Fibroblast of pulmonary artery (primary cell): Measurements from ENCODE around the gene UPF2.

Source experiments
- DNase-seq: peaks from one replicate; pipeline ENCODE4 v3.0.0-alpha.2; 2010; ENCODE audit warnings: low read depth
- H3K4me3 ChIP-seq: replicated peaks from 2 replicates; pipeline ENCODE4 v1.5.1; 2011; ENCODE audit warnings: low read depth, mild to moderate bottlenecking, control low read depth, low read length, moderate library complexity
- CTCF ChIP-seq: IDR thresholded peaks from 2 replicates; pipeline ENCODE4 v1.5.1; 2011; ENCODE audit warnings: mild to moderate bottlenecking, control low read depth, low read length, inconsistent platforms; ENCODE audit errors: missing control alignments

Gene UPF2

GRCh38 chr10:11899067-11899876 is 143.3 kb downstream of the UPF2 start:
- no peak overlapping the region for H3K4me3 ChIP-seq
- no peak for DNase-seq
- no peak for TF ChIP-seq CTCF

- peak; percentile 60 for DNase-seq
- TF ChIP-seq CTCF: no peak
- H3K4me3 ChIP-seq: no peak overlapping the region
Observed at GRCh38 chr10:11898372-11899066, 144.1 kb downstream of the UPF2 start.

GRCh38 chr10:11898033-11898371 is 144.6 kb downstream of the UPF2 start:
- H3K4me3 ChIP-seq: no peak overlapping the region
- DNase-seq: no peak
- TF ChIP-seq CTCF: no peak

GRCh38 chr10:11896549-11897200 is 145.9 kb downstream of the UPF2 start:
- no peak for DNase-seq
- no peak for TF ChIP-seq CTCF
- no peak overlapping the region for H3K4me3 ChIP-seq

GRCh38 chr10:11895598-11895997 is 147.0 kb downstream of the UPF2 start:
- TF ChIP-seq CTCF: no peak
- no peak for DNase-seq
- no peak overlapping the region for H3K4me3 ChIP-seq

- no peak overlapping the region for H3K4me3 ChIP-seq
- no peak for DNase-seq
- no peak for TF ChIP-seq CTCF
Observed at GRCh38 chr10:11895108-11895466, 147.5 kb downstream of the UPF2 start.
